Endometrial microvascular endothelial cells (primary cell): ENCODE data around the gene ZNF408. TPM values are rescaled to one million over a fixed set of nuclear protein-coding genes. Genes with fewer than 3 reads are reported as not detected.

Source experiments
- in situ Hi-C: cut with HindIII; loops from 2 replicates; pipeline ENCODE4 v1.10.0; 2017; ENCODE audit warnings: low sequenced_read_pairs, low pct_unique_long_range_greater_than_20kb; ENCODE audit errors: inconsistent ontology term
- total RNA-seq: library from RNA; depleted of rRNA; stranded (reverse); fragments of >200 nt; gene quantifications from one replicate; pipeline ENCODE4 v1.2.3, GENCODE V29; 2015; ENCODE audit errors: inconsistent ontology term

ZNF408 gene
- total RNA-seq, 1 donor from 2014 or later, result 18.0 TPM

DNA sequence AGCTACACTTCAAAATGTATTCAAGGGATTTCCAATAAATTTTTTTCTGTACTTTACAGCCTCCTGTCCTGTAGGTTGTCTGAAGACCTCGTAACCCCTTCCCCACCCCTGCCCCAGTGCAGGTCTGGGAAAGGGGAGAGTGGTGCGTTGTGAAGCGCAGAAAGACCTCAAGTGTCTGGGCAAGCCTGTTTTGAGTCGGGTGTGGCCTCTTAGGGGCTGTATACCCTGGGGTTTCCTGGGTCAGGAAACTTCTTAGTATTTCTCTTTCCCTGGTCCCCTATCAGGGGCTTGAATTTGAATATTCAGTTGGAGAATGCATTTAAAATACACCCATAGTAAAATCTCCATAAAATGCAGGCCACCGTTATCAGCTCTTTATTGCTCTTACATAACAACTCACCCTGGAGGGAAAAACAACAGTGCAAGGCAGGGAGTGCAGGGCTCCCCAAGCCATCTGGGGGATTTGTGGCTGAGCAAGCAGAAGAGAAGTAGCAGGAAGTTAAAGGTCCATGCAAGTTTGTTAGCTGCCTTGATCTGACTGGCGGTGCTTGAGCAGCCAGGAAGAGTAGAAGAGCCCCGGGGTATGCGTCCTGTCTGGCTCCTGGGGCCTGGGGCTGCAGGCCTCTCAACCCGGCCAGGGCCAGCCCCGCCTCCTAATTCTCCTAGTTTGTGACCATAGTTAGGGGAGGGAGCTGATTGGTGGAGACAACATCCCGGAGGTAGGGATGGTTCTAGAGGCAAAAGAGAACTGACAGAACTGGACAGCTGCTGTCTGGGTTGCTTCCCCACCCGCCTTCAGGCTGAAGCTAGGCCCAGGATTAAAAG is 26.2 kb upstream of the ZNF408 start:
- in situ Hi-C loops, result no loop called here

DNA sequence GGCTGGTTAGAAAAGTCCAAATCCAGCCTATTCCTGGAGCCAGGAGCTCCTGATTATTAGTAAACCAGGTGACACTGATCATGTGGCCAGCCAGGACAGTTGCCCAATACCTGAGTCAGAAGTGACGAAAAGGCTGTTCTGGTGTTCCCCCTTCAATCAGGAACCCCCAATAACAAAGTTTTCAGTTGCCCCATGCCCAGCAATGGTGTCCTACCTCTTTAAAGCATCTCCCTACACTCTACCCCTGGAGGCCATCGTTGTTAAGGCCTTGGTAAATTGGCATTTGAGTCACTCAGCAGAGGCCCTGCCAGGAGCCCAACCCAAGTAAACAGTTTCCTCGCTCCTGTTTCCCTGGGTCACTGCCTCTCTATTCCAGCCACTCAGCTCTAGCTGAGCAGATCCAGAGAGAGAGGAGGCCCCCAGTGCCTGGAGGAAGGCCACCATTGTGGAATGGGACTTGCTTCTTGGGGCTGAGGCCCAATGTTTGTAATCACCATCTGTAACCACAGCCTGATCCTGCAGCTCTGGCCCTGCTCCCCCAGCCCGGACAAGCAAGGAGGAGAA is 25.5 kb upstream of the ZNF408 start:
- in situ Hi-C loops, result no loop called here

DNA sequence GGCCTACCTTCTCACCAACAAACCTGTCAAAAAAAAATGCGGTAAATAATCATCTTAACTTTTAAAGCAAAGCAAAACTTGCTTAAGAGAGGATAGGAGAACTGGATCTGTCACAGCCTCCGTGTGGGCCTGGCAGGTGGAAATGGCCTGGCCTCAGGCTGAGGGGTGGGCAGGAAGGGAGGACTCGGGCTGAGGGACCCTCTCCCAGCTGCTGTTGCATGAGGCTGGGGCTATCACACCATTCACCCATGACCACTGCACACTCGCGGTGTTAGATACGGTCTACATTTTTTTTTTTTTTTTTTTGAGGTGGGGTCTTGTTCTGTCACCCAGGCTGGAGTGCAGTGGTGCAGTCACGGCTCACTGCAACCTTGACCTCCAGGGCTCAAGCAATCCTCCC is 24.9 kb upstream of the ZNF408 start:
- in situ Hi-C loops, result no loop called here

DNA sequence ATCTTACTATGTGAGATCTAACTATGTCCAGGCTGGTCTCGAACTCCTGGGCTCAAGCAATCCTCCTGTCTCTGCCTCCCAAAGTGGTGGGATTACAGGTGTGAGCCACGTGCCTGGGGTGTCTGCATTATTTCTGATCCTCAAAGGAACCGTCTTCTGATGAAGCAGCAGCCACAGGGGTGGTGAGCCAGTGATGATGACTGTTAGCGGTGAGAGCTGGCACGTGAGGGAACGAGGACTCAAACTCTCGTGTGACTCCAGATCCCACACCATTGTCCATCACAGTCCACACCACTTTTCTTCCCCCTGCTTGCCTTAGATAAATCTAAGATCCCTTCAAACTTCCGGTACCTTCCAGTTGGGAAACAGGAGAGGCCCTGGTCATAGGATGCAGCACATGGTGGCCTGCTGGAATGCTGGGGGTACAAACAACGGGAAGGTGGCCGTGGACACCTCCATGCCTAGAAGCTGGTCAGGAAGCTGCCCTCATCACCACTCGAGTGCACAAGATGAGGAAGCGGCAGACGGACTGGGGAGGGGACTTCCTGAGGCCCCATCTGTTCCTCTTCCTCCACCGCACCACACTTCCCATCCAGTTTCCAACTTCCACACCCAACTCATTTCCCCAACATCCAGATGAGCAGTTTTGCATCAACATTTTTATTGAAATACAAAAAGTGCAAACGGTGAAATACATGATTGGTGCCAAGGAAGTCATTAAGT is 24.2 kb upstream of the ZNF408 start:
- in situ Hi-C loops, result no loop called here

DNA sequence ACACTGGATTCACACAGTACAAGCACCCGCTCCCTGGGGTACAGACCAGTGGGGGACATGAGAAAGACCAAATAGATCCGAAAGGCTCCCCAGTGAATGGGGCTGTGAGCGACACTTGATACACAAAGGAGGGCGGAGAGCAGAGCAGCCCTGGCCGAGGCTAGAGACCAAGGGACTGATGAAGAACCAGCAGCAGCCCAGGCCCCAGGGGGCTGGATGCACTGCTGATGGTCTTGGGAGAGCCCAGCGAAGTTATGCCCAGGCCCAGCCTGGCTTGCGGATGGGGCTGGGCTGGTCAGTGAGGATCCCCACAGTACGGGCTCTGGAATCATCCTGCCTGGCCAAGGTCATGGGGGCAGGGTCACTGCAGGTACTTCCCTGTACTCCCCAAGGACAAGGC is 23.7 kb upstream of the ZNF408 start:
- in situ Hi-C loops, result no loop called here

DNA sequence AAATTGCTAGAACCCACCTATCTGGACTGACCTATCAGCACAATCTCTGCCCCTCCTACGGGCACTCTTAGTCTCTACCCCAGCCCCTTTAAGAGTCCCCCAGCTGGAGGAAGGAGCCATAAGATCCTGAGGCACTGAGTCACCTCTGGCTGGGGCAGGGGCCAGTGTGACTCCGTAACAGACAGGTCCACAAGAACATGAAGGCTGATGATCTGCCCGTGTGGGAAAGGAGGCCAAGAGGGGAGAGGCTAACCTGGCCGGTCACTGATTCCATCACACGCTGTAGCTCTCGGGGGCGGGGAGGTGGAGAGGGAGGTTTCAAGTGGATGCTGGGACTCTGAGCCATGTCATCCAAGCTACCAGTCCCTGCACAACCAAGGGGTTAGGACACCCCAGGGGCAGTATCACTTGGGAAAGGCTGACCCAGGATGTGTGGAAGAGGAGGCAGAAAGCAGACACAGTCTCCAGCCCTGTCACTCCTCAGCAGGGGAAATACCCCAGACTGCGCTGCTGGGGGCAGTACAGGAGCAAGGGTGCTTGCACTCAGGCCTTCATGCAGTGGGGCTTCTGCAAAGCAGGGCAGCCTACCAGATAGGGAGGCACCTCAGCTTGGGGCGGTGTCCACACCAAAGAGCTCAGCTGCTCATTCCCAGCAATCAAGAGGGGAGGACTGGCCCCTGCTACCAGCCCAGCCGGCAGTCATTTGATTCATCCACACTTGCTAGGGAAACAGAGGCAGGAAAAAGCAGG is 22.7 kb upstream of the ZNF408 start:
- in situ Hi-C loops, result no loop called here

DNA sequence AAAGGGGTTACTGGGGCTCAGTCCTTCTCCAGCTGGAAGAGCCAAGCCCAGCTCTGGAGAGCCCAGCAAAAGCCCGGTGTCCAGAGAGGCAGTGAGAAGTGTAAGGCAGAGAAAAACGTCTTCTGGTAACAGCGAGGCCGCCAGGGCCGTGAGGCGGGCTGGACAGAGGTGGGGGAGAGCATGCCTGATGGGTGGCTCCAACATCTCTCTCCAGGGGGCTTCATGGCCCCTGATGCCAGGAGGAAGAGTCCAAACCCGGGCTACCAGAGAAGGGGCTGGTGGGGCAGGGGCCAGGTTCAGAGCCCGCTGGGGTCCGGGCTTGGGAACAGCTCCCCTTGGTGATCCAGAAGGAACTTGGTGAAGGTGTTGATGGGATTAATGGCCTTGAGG is 22.1 kb upstream of the ZNF408 start:
- in situ Hi-C loops, result no loop called here

DNA sequence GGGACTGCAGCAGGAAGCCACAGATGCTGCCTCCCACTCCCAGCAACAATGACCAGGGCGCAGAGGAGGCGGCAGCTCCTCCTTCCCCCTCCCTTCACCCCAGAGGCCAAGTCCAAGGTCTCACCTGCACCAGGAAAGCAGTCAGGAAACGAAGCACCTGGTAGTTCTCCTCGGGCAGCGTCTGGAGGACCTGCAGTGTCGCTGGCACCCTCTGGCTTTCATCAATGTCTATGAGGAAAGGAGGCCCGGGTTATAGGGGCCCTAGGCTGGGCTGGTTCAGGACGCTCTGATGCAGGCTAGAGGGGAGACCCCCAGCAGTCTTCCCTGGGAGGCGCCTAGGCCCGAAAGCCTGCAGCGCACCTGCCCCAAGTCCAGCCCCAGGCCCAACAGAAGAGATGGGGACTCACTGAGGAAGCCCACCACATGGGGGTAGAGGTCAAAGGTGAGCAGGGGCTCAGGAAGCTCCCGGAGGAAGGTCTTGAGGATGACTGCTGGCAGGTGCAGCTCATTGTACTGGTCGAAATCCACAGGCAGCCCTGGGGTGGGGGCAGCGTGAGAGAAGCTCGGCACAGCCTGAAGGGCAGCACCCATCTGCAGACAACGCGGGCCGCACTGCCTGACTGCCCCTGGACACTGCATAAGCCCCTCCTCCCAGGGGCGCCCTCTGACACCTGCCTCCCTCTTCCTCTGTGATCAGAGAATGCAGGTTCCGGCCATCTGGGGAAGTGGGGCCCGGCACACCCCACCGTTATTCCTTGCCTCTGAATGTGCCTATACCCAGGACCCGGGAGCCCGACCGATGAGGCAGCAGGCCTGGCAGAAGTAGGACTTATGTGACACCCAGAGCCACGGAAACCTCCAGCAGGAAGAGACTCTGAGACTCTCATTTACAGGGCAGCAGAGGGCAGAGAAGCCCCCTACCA is 21.3 kb upstream of the ZNF408 start:
- in situ Hi-C loops, result no loop called here

DNA sequence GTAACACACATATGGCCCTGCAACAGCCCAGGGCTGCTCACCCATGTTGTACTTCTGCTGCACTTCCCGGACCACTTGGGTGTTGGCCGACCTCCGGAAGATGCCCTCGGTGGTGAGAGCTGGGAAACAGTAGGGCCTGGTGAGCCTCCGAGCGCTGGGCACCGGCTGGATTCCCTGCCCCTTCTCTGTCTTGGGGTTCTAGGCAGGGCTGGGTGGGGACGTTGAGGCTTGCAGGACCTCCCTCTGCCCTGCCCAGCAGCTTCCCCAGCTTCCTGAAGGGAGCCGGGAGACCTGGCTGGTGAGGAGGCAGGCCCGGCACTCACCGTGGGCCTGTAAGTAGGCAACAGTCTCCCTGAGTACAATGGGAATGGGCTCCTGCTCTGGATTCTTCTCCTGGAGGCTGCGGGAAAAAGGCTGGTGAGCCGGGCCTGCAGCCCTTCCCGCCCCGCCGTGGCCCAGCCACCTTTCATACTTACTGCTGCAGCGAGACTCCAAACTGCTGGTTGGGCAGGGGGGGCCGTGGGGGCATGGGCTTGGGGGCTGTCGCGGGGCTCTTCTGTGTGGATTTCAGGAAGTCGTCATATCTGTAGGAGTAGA is 20.6 kb upstream of the ZNF408 start:
- in situ Hi-C loops, result no loop called here

DNA sequence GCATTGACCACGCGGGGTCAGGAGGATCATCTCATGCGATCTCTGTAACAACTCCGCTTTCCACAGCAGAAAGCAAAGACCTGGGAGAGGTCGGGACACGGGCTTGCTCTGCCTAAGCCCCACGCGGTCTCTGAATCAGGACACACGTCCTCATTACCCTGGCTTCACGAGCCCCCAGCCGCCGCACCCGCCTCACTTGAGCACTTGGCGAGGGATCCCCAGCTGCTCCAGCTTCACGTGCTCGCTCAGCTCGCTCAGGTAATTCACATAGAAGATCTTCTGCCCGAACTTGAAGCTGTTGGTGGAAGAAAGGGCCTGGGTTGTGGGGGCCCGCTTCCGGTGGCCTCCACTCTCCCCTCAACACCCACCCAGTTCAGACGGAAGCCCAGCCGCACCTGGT is 20.0 kb upstream of the ZNF408 start:
- in situ Hi-C loops, result no loop called here

DNA sequence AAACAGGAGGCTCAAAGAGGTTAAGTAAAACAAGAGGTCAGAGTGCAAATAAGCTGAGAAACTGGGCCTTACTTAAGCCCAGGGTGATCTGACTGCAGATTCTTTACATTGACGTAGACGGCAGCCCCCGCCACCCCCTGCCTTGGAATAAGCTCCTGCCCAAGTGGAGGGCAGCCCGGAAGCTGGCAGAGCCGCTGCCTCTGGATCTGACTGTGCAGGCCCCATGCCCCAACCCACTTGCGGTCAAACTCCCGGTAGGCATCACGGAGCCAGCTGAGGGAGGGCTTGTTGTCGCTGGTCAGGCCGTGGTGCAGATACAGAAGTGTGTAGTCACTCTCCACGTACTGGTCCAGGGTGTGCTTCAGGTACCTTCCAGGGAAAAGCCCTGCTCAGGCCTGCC is 19.0 kb upstream of the ZNF408 start:
- in situ Hi-C loops, result no loop called here

DNA sequence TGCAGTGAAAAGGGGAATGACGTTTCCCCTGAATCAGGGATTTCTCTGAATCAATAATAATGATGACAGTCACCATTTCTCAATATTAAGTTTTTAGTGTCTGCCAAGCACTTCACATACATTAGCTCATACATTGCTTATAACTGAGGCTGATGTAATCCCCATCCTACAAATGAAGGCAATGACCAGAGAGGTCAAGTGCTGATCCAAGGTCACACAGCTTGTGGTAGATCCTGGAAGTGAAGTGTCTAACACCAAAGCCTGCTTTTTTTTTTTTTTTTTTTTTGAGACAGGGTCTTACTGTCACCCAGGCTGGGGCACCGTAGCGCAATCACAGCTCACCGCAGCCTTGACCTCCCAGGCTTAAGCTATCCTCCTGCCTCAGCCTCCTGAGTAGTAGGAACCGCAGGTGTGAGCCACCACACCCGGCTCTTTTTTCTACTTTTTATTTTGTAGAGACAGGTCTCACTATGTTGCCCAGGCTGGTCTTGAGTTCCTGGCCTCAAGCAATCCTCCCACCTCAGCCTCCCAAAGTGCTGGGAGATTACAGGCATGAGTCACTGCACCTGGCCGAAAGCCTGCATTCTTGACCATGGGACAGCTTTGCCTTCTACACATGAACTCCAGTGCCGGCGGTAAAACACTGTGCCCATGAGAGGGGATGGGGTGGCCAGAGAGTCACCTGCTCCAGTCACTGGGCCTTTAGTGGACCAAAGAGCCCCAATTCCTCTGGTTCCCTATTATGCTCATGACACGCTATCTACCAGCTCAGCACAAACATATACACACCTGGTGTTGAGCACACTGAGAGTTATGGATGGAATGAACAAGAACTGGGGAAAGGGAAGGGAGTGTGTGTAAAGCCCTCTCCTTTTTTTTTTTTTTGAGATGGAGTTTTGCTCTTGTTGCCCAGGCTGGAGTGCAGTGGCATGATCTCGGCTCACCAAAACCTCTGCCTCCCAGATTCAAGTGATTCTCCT is 17.8 kb upstream of the ZNF408 start:
- in situ Hi-C loops, result no loop called here

DNA sequence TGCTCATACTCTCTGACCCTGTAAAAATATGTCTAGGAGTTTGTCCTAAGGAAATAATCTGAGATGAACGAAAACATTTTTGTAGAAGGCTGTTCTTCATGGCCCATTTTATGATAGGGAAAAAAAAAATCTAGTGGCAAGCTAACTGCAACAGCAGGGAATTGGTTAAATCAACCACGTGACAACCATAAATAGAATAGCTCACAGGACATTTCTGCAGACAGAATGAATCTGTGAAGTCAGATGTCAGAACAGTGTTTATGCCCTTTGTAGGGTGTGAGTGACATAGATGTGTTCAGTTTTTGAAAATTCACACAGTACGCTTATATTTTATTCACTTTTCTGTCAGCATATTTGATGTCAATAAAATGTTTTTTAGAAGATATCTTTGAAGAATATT is 16.5 kb upstream of the ZNF408 start:
- in situ Hi-C loops, result no loop called here

DNA sequence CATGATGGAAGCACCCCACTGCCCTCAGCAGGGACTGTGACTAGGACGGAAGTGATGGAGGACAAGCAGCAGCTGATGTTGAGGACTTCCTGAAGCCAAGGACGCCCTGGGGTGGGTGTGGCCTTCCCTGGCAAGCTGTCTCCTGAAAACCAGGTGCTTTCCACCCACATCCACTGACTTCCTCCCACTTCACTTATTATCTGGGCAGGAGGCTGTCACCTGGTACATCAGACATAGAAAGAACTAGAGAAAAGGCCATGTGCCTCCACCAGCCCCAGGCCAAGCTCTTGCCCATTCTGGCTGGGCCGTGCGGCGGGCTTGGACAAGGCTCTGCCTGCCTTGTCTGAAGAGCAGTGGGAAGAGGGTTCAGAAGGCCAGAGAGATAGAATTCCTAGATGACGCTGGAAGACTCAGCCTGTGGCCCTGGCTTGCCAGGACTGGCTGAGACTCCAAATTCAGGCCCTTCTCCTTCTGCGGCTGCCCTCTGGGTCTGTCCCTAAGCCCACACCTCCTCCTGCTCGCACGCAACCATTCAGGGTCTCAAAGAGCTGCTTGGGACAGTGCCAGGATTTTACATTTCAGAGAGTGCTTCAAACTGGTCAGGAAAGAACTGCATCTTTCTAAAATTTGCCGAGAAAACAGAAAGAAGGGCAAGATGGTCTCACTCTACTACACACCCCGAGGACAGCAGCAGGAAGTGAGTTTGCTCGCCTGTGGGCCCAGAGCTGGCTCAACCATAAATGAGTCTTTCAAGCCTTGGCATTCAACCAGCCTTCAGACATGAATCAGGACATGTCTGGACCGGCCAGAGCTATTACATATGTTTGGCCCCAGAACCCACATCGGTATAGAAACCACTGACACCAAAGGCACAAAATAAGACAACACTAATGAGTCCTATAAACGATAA is 13.7 kb upstream of the ZNF408 start:
- in situ Hi-C loops, result no loop called here

DNA sequence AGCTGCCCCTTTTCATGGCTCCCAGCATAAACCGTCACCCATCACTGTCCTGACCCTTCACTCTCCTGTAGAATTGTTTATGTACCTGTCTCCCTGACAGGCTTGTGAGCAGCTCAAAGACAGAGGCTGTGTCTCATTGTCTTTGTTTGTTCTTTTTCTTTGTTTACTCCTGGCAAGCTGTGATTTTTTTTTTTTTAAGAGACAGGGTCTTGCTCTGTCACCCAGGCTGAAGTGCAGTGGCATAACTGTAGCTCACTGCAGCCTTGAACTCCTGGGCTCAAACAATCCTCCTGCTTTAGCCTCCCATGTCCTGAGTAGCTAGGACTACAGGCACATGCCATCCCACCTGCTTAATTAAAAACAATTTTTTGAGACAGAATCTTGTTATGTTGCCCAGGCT is 10.1 kb upstream of the ZNF408 start:
- in situ Hi-C loops, result no loop called here

DNA sequence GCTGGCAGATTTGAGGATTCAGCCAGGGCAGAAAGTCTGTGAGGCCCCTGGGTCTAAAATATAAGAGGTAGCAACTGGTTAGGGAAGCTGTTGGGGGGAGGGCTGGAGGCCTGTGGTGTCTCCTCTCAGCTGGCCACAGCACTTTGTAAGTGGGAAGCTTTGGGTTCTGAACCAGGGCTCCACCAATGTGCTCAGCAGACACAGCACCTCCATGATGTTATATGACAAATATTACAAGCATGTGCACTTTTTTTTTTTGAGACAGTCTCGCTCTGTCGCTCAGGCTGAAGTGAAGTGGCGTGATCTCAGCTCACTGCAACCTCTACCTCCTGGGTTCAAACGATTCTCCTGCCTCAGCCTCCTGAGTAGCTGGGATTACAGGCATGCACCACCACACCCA is 8.4 kb upstream of the ZNF408 start:
- in situ Hi-C loops, result no loop called here
